ENCODE measurements around the gene ENO2. TPM values are rescaled to one million over a fixed set of nuclear protein-coding genes. Genes with fewer than 3 reads are reported as not detected.
"Not testable (repeated sequence)": the region's sequence is repeated elsewhere in the genome, so short reads cannot be mapped to it uniquely, and the experiment has no call there.

ENO2 gene
- total RNA-seq, 3 donors from 2014 or later, result 83.5 to 97.4 (median 85.2) TPM

DNA sequence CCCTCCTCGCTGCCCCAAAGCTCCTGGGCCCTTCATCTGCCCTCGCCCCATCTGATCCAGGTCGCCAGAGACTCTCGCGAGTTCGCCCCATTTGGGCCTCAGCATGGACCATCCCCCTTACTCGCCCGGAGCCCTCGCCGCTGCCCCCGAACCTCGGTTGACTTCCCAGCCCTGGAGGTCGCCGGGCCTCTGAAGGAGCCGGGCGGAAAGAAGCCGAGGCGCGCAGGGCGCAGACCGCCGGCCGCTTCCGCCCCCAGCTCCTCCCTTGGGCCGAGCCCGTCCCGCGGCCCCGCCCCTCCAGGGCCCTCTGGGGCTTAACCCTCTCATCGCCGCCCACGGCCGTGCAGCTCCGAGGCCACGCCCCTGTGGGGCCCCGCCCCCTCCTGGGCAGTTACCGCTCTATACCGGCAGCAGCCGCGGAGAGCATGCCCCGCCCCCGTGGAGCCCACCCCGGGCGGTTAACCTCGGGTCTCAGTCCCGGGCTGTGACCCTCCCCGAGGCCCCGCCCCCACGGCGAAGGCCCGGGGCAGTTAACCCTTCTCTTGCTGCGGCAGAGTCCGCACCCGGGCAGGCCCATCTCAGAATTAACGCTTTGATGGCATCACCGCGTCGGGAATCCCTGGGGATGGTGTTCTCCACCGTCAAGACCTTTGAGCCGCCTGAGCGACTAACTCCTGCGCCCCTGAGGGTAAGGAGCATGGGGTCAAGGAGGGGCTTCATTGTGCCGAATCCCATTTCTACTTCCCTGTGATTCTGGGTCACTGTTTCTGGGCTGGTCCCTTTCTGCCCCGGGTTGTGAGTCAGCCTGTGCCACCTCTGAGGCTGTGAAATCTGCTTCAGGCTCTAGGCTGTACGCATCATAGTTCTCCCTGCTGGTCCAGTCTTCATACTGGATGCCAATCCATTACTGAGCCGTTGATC, 41.0 kb upstream of the ENO2 start, which contains the start of gene SPSB2:
Gene SPSB2 (minus strand): TSS at position 210 of the 921 bp plus-strand sequence. CDS start 402 bp downstream, outside the sequence.
- peaks cover 45% of the 10 kb centered on the region for H3K4me1 Mint-ChIP-seq (ENCODE audit: low read depth)

DNA sequence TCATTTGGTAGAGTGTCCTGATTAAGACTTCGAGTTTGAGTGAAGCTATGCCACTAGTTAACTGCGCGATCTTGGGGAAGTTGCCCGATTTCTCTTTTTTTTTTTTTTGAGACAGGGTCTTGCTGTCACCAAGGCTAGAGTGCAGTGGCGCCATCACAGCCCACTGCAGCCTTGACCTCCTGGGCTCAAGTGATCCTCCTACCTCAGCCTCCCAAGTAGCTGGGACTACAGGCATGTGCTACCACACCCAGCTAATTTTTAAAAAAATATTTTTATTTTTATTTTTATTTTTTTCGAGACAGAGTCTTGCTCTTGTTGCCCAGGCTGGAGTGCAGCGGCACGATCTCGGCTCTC, 40.4 kb upstream of the ENO2 start:
- H3K4me3 Mint-ChIP-seq, result peak overlapping the region; percentile 92
- ATAC-seq; DNase-seq; H3K9me3 Mint-ChIP-seq; H3K27me3 Mint-ChIP-seq (ENCODE audit: low read depth): not testable (repeated sequence)
- peaks cover 39% of the 10 kb centered on the region for H3K4me1 Mint-ChIP-seq (ENCODE audit: low read depth)
- H3K36me3 Mint-ChIP-seq (ENCODE audit: insufficient read depth), result peaks cover 21% of the 10 kb centered on the region

More for the DNA sequence above, 41.0 kb upstream of the ENO2 start, which contains the start of gene SPSB2:
- H3K36me3 Mint-ChIP-seq (ENCODE audit: insufficient read depth), result peaks cover 26% of the 10 kb centered on the region
- no peaks in the 10 kb centered on the region for H3K27me3 Mint-ChIP-seq (ENCODE audit: low read depth)
- no peaks in the 10 kb centered on the region for H3K9me3 Mint-ChIP-seq
- peak within 1 kb of the TSS; percentile 92 for H3K4me3 Mint-ChIP-seq
- peak; percentile 99 for DNase-seq
- ATAC-seq, result peak; percentile 81 to 83

DNA sequence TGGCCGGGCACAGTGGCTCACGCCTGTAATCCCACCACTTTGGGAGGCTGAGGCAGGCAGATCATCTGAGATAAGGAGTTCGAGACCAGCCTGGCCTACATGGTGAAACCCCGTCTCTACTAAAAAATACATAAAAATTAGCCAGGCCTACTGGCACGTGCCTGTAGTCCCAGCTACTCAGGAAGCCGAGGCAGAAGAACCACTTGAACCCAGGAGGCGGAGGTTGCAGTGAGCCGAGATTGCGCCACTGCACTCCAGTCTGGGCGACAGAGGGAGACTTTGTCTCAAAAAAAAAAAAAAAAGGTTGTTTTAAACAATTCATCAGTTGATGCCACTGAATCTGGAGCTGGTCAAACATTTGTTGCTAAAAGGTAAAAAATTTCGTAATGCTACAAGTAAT, 34.6 kb upstream of the ENO2 start:
- H3K4me3 Mint-ChIP-seq; H3K36me3 Mint-ChIP-seq (ENCODE audit: insufficient read depth); H3K4me1 Mint-ChIP-seq (ENCODE audit: low read depth); H3K9me3 Mint-ChIP-seq; ATAC-seq; DNase-seq; H3K27me3 Mint-ChIP-seq (ENCODE audit: low read depth): not testable (repeated sequence)

DNA sequence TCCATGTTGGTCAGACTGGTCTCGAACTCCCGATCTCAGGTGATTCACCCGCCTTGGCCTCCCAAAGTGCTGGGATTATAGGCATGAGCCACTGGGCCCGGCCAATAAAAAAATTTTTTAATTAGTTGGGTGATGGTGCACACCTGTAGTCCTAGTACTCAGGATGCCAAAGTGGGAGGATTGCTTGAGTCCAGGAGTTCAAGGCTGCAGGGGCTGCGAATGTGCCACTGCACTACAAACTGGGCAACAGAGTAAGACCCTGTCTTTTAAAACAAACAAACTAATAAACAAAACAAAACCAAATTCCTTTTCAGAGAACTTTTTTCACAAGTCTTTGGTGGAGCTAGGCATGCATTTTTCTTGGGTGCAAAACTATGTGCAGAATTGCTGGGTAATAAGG, 31.1 kb upstream of the ENO2 start:
- H3K4me3 Mint-ChIP-seq, result no peak overlapping the region
- ATAC-seq, result no peak
- no peaks in the 10 kb centered on the region for H3K27me3 Mint-ChIP-seq (ENCODE audit: low read depth)
- H3K9me3 Mint-ChIP-seq, result no peaks in the 10 kb centered on the region
- H3K4me1 Mint-ChIP-seq (ENCODE audit: low read depth), result no peaks in the 10 kb centered on the region
- H3K36me3 Mint-ChIP-seq (ENCODE audit: insufficient read depth), result peaks cover 9% of the 10 kb centered on the region
- no peak for DNase-seq

DNA sequence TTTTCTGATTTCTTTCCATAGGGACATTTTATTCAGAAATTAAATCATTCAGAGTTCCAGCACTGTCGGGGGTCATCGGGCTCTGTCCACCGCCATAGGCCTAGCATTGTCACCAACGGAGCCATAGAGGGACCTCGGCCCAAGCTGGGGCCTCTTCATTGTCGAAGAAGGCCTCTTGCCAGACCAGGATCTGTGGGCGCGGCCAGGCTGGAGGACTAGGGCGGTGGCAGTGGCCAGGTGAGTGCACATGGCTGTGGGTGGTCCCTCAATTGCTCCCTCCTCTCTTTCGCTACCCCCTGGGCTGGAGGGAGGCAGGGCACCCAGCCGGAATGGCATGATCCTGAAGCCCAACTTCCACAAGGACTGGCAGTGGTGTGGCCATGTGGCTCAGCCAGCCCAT, 30.7 kb upstream of the ENO2 start:
- Mint-ChIP-seq H3K27me3 (ENCODE audit: low read depth) (no peaks in the 10 kb centered on the region), H3K4me1 (ENCODE audit: low read depth) (no peaks in the 10 kb centered on the region), H3K4me3 (no peak overlapping the region), H3K9me3 (no peaks in the 10 kb centered on the region), H3K36me3 (ENCODE audit: insufficient read depth) (peaks cover 9% of the 10 kb centered on the region)
- ATAC-seq, result no peak
- no peak for DNase-seq

DNA sequence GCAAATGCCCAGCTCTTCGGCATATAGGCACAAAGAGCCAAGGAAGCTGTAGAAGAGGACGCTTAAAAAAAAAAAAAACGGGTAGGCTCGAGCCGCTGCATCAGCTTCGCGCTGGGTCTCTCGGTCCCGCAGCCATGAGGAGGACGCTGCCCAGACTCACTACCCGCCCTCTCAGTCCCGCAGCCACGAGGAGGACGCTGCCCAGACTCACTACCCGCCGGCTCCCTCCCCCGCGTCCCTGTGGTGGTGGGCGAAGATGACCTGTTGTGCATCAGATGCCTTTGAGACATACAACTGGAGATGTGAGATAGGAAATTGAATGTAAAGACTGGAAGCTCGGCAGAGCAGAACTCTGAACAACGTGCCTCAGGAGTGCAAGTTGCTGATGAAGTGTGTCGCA, 29.8 kb upstream of the ENO2 start:
- H3K36me3 Mint-ChIP-seq (ENCODE audit: insufficient read depth), result peaks cover 9% of the 10 kb centered on the region
- no peak overlapping the region for H3K4me3 Mint-ChIP-seq
- no peaks in the 10 kb centered on the region for H3K9me3 Mint-ChIP-seq
- no peaks in the 10 kb centered on the region for H3K4me1 Mint-ChIP-seq (ENCODE audit: low read depth)
- no peak for ATAC-seq
- DNase-seq, result no peak
- H3K27me3 Mint-ChIP-seq (ENCODE audit: low read depth), result no peaks in the 10 kb centered on the region

DNA sequence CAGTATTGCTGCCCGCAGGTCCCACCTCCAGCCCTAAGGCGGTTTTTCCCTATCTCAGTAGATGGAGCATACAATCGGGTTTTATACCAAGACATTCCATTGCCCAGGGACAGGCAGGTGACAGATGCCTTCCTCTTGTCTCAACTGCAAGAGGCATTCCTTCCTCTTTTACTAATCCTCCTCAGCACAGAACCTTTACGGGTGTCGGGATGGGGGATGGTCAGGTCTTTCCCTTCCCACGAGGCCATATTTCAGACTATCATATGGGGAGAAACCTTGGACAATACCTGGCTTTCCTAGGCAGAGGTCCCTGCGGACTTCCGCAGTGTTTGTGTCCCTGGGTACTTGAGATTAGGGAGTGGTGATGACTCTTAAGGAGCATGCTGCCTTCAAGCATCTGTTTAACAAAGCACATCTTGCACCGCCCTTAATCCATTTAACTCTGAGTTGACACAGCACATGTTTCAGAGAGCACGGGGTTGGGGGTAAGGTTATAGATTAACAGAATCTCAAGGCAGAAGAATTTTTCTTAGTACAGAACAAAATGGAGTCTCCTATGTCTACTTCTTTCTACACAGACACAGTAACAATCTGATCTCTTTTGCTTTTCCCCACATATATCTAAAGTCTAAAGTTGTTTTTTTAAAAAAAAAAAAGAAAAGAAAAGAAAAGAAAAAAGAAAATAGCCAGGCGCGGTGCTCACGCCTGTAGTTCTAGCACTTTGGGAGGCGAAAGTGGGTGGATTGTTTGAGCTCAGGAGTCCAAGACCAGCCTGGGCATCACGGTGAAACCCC, 28.0 kb upstream of the ENO2 start:
- H3K4me1 Mint-ChIP-seq (ENCODE audit: low read depth); H3K9me3 Mint-ChIP-seq; ATAC-seq; DNase-seq; H3K4me3 Mint-ChIP-seq; H3K36me3 Mint-ChIP-seq (ENCODE audit: insufficient read depth); H3K27me3 Mint-ChIP-seq (ENCODE audit: low read depth): not testable (repeated sequence)

DNA sequence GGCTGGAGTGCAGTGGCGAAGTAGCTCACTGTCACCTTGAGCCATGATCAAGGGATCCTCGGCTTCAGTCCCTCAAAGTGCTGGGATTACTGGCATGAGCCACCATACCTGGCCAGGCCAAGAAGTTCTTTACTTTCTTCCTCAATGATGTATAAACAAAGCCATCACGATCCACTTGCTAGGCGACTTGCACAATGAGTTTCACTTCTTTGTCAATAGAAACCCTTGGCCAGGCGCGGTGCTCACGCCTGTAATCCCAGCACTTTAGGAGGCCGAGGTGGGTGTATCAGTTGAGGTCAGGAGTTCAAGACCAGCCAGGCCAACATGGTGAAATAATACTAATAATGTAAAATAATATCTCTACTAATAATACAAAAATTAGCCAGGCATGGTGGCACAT, 26.9 kb upstream of the ENO2 start:
- H3K4me1 Mint-ChIP-seq (ENCODE audit: low read depth), result peaks cover 9% of the 10 kb centered on the region
- H3K9me3 Mint-ChIP-seq, result no peaks in the 10 kb centered on the region
- H3K4me3 Mint-ChIP-seq, result no peak overlapping the region
- peaks cover 9% of the 10 kb centered on the region for H3K36me3 Mint-ChIP-seq (ENCODE audit: insufficient read depth)
- no peak for ATAC-seq
- no peak for DNase-seq
- H3K27me3 Mint-ChIP-seq (ENCODE audit: low read depth), result no peaks in the 10 kb centered on the region

DNA sequence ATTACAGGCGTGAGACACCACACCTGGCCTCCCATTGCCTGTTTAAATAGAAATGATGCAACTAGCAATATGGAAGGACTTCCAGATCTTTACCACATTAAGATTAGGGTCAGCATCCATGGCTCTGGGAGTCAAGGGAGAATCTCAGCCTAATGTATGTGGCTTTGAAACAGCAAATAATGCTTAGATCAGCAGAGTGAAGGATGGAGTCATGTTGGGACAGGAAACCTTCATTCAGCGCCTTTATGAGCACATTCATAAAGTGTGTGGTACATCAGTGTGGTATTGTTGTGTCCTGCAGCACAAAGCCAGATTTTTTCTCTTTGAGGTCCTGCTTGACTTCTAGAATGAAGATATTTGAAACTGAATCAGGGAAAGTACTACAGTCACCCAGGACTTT, 26.0 kb upstream of the ENO2 start:
- Mint-ChIP-seq H3K4me3 (no peak overlapping the region), H3K27me3 (ENCODE audit: low read depth) (no peaks in the 10 kb centered on the region)

DNA sequence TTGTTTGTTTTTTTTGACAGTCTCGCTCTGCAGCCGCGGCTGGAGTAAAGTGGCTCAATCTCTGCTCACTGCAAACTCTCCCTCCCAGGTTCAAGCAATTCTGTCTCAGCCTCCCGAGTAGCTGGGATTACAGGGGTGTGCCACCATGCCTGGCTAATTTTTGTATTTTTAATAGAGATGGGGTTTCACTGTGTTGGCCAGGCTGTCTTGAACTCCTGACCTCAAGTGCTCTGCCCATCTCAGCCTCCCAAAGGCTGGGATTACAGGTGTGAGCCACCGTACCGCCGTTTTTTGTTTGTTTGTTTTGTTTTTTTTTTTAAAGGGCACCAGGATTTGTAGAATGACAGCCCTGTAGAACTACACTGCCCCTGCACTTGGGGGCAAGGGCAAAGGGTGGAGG, 25.6 kb upstream of the ENO2 start:
- ATAC-seq; H3K4me1 Mint-ChIP-seq (ENCODE audit: low read depth); H3K27me3 Mint-ChIP-seq (ENCODE audit: low read depth); DNase-seq; H3K36me3 Mint-ChIP-seq (ENCODE audit: insufficient read depth); H3K9me3 Mint-ChIP-seq; H3K4me3 Mint-ChIP-seq: not testable (repeated sequence)

More for the DNA sequence above, 26.0 kb upstream of the ENO2 start:
- ATAC-seq, result no peak
- no peak for DNase-seq
- H3K9me3 Mint-ChIP-seq, result no peaks in the 10 kb centered on the region
- H3K36me3 Mint-ChIP-seq (ENCODE audit: insufficient read depth), result peaks cover 9% of the 10 kb centered on the region
- H3K4me1 Mint-ChIP-seq (ENCODE audit: low read depth), result peaks cover 9% of the 10 kb centered on the region

DNA sequence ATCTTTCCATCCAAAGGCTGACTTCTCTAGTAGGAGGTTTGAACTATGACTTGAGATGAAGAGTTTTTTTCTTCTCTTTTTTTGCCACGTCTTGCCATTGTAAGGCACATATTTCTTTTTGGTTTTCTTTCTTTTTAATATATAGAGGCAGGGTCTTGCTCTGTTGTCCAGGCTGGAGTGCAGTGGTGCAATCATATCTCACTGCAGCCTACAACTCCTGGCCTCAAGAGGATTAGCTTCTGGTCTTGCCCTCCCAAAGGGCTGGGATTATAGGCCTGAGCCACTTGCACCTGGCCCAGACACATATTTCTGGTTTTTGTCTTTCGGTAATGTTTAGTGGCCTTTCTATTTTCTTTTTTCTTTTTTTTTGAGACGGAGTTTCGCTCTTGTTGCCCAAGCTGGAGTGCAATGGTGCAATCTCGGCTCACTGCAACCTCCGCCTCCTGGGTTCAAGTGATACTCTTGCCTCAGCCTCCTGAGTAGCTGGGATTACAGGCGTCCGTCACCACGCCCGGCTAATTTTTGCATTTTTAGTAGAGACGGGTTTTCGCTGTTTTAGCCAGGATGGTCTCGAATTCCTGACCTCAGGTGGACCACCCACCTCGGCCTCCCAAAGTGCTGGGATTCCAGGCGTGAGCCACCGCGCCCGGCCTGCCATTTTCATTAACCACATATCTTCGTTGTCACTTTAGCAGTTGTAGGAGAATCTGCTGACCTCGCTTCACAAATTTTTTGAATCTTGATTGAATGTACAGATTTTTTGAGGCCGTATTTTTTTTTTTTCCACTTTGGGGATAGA, 24.4 kb upstream of the ENO2 start:
- not testable (repeated sequence) for DNase-seq; H3K27me3 Mint-ChIP-seq (ENCODE audit: low read depth); H3K9me3 Mint-ChIP-seq; ATAC-seq; H3K4me1 Mint-ChIP-seq (ENCODE audit: low read depth); H3K36me3 Mint-ChIP-seq (ENCODE audit: insufficient read depth)
- peak overlapping the region; percentile 81 for H3K4me3 Mint-ChIP-seq

DNA sequence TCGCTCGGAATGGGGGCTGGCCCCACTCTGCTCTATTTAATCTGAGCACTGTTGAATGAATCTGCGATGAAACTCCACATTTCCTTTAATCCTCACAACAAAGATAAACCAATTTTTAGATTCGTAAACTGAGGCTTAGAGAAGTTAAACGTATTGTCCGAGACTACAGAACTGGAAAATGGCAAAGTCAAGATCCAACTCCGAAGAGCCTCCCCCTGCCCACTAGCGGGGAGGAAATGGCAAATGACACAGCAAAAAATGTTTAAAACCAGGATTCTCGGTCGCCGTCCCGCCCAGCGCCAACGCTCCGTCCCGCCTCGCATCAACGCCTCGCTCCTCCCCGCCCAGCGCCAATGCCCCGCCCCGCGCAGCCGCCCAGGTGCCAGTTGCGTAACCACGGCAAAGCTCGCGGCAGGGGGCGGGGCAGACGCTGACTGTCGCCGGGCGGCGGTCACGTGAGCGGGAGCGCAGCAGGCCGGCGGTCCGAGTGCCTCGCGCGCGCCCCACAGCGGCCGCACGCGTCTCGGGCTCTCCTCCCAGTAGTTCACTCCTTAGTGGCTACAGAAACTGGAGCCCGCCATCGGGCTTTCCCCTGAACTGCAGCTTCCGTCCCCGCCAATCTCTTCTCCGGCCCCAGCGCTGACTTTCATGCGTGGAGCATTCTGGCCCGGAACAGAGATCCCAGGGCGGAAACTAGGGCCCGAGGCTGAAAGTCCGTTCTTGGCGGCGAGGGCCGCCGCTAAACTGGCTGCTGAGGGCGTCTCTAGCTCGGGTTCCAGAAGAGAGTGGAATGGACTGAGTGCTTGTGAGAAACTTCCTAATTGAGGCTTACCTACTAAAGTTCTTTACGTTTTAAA, 23.4 kb upstream of the ENO2 start:
- ATAC-seq, result peak; percentile 97
- DNase-seq, result peak; percentile 99
- H3K4me3 Mint-ChIP-seq, result peak overlapping the region; percentile 81
- H3K4me1 Mint-ChIP-seq (ENCODE audit: low read depth), result peaks cover 9% of the 10 kb centered on the region
- no peaks in the 10 kb centered on the region for H3K9me3 Mint-ChIP-seq
- H3K27me3 Mint-ChIP-seq (ENCODE audit: low read depth), result no peaks in the 10 kb centered on the region
- H3K36me3 Mint-ChIP-seq (ENCODE audit: insufficient read depth), result no peaks in the 10 kb centered on the region

DNA sequence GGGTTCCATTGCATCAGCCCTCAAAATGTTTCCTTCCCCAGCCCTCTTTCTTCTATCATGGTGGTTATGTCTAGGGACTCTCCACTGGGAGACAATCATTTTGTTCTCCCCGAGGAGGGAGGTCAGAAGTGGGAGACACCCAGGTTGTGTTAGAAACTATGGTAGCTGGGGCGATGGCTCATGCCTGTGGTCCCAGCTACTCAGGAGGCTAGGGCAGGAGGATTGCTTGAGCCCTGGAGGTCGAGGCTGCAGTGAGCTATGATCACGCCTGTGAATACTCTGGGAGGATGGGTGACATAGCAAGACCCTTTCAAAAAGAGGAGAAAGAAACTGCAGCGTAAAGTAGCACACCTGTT, 22.8 kb upstream of the ENO2 start:
- Mint-ChIP-seq H3K36me3 (ENCODE audit: insufficient read depth) (no peaks in the 10 kb centered on the region), H3K4me1 (ENCODE audit: low read depth) (peaks cover 9% of the 10 kb centered on the region), H3K27me3 (ENCODE audit: low read depth) (no peaks in the 10 kb centered on the region), H3K4me3 (peak overlapping the region; percentile 81), H3K9me3 (no peaks in the 10 kb centered on the region)
- no peak for ATAC-seq
- DNase-seq, result no peak

All from activated T-cell treated with anti-CD3 and anti-CD28 coated beads, Interleukin-2, amount 50 U/mL, for 4 hours (primary cell).